GM19455 (cell line): ENCODE results near the gene LSM3.

ENCODE experiments used
- ATAC-seq: cut with Tn5 transposase; IDR thresholded peaks from one replicate; pipeline ENCODE4 v1.9.1; 2021; ENCODE audit not compliant: unreplicated experiment

LSM3 gene

DNA sequence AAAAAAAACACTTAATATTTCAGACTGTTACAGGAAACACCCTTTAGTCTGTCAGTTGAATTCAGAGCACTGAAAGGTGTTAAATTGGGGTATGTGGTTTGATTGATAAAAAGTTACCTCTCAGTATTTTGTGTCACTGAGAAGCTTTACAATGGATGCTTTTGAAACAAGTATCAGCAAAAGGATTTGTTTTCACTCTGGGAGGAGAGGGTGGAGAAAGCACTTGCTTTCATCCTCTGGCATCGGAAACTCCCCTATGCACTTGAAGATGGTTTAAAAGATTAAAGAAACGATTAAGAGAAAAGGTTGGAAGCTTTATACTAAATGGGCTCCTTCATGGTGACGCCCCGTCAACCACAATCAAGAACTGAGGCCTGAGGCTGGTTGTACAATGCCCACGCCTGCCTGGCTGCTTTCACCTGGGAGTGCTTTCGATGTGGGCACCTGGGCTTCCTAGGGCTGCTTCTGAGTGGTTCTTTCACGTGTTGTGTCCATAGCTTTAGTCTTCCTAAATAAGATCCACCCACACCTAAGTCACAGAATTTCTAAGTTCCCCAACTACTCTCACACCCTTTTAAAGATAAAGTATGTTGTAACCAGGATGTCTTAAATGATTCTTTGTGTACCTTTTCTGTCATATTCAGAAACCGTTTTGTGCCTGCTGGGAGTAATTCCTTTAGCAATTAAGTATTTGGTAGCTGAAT, 35.9 kb upstream of the LSM3 start:
- no peak for ATAC-seq

DNA sequence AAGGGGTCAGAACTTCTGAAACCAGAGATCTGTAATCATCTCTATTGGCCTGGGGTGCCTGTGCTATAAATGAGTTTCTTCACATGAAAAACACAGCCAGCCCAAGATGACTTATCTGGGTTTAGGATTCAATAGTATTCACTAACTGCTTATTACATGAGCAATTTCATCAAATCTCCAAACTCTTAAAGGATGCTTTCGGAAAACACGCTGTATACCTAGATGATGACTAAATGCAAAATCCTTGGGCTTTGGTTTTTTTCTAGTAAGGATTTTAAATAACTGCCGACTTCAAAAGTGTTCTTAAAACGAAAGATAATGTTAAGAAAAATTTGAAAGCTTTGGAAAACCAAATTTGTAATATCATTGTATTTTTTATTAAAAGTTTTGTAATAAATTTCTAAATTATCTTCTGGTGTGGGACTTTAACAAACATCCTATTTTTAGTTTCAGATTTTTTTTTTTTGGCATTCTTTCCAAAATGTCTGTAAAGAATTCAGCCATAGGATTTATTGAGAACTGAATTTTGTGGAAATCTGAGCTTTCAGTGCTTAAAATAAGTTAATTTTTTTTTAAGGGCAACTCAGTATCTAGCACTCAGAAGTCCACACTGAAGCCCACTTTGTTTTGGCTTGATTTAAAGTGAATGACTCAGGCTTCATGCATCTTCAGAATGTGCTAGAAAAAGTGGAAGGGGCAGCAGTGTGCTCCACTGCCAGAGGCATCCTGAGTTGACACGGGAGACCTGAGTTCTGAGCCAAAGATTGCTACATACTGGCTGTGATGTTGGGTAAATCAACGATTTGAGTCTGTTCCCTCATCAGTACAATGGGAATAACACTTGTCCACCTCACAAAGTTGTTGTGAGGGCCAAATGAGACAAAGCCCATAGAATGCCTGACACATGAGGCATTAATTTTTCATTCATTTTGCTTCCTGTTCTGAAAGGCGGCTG, 35.1 kb upstream of the LSM3 start:
- ATAC-seq: no peak

GRCh38 chr3:14144423-14145075, 34.1 kb upstream of the LSM3 start:
- ATAC-seq: peak; percentile 96

DNA sequence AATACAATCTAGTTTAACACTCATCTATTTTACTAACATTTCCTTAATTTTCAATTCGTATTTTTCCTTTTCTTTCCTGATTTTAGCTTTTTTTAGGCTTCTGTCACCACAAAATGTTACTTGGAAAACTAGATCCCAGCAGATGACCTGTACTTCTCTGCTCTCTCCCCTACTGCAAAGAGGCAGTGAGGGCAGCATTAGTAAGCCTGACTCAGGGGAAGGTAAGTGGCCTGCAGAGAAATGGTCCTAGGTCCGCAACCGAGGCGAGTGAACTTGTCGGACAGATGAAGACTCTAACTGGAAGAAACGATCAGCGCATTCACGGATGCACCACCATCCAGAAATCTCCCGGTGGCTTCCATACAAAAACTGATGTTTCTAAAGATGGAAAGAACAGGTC, 33.4 kb upstream of the LSM3 start:
- ATAC-seq: no peak

GRCh38 chr3:14145670-14146380, 32.8 kb upstream of the LSM3 start:
- ATAC-seq: no peak

DNA sequence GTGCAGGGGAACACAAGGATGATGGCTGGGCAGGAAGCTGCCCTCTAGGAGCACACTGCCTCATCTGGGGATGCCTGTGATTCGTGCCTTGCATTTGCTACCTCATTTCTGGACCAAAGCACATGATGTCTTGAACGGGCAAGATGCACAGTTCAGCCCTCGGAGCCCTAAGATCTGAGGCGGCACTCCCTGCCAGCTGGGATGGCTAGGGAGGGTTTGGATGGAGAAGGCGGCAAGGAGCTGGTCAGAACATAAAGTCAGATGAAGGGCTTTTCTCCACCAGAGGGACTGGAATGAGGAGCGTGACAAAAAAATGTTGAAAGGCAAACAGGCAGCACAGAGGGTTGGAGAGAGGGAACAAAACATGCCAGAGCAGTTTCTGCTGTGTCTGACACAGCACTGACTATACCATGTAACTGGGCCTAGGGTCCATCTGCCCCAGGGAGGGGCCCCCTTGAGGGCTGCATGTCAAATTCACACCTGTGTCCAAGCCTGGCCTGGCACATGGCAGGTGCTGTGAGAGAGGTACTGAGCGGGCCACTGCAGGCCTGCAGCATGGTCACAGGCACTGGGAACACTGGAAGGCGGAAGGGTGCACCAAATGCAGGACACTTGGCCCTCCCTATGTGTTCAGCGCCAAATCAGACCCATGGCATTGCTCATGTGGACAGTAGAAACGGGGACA, 32.1 kb upstream of the LSM3 start:
- no peak for ATAC-seq

GRCh38 chr3:14147066-14147435, 31.6 kb upstream of the LSM3 start:
- no peak for ATAC-seq

DNA sequence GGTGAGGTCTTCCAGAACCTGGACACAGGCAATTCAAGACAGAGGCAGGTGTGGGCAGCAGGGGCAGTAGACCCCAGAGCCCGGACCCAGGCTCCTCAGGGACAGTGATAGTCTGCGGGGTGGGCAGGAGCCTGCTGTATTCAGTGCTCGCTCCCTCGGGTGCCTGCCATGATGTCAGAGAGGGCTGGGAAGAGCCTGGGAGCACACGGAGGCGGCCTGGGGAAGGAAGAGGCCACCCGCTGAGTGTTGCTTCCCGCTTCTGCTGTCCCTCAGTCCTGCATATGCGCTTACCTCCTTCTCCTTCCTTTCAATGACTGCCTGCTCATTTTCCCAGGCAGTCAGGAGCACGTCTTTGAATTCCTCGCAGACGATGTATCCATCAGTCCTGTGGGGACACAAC, 31.0 kb upstream of the LSM3 start:
- ATAC-seq: no peak

GRCh38 chr3:14148041-14148985, 30.3 kb upstream of the LSM3 start:
- ATAC-seq: no peak

- no peak for ATAC-seq
These were observed 28.5 kb upstream of the LSM3 start for GRCh38 chr3:14150078-14150477.

DNA sequence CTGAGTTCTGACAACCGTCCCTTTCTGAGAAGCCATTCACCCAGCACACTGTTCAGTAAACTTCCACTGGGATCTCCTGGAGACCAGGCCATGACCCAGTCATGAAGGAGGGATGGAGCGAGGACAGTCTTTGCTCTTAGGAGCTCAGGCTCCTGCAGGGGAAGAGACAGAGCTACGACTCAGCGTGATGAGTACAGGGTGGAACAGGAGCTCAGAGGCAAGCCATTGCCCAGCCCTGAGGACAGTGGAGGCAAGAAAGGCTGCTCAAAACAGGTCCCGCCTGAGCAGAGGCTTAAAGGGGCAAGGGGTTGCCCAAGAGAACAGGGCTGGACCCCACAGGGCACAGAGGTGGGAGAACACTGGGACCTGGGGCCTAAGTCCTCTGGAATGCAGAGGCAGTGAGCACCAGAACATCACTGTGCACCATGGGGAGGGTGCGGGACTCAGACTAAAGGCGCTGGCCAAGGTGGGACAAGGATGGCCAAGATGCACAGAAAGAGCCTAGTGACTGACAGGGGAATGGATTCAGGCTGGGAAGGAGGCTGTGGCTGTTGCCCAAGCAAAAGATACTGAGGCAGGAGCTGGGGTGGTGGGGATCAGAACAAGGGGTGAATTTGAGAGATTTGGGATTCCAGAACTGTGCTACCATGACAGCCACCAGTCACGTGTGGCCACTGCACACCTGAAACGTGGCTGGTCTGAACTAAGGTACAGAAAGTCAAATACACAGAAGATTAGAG, 28.0 kb upstream of the LSM3 start:
- no peak for ATAC-seq

- ATAC-seq: no peak
These were observed 27.0 kb upstream of the LSM3 start for GRCh38 chr3:14151471-14152083.

DNA sequence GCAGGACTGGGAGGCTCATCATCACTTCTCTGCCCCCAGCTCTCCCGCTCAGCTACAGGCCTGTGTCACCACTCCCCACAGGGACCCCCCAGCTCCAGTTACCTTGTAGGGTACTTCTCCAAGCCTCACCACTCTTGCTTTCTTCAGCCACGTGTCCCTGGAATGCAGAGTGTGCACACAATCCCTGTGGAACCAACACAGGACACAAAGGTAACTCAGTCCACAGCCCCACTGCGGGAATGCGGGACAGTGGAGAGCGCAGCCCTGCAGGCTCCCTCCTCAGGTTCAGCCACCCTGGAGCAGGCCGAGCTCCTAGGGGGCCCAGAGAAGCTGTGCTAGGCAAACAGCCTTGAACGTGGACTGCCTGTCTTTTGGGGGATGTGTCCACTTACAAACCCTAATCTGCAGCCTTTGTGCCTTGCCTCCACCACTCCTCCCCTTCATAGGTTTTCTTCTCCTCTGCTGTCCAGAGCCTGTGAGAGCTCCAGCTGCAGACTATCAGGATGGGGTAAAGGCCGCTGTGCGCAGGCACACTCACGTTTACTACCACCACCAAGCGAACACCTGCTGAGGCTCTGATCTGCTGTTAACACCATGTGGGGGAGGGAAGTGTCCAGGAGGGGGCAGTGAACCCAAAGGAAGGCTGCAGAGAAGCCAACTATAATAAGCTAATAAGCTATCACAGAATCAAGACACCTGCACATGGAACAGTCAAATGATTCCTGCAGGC, 26.2 kb upstream of the LSM3 start:
- no peak for ATAC-seq

- ATAC-seq: no peak
These were observed 25.7 kb upstream of the LSM3 start for GRCh38 chr3:14152963-14153355.

GRCh38 chr3:14153663-14154062, 25.0 kb upstream of the LSM3 start:
- no peak for ATAC-seq

DNA sequence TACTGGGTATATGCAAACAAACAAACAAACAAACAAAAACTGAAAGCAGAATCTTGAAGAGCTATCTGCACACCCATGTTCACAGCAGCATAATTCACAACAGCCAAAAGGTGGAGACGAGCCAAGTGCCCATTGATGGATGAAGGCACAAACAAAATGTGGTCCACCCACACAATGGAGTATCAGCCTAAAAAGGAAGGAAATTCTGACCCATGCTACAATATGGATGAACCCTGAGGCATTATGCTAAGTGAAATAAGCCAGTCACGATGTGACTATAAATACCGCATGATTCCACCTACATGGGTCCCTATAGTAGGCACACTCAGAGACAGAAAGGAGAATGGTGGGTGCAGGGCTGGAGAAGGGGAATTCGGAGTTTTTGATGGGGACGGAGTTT, 24.3 kb upstream of the LSM3 start:
- no peak for ATAC-seq

DNA sequence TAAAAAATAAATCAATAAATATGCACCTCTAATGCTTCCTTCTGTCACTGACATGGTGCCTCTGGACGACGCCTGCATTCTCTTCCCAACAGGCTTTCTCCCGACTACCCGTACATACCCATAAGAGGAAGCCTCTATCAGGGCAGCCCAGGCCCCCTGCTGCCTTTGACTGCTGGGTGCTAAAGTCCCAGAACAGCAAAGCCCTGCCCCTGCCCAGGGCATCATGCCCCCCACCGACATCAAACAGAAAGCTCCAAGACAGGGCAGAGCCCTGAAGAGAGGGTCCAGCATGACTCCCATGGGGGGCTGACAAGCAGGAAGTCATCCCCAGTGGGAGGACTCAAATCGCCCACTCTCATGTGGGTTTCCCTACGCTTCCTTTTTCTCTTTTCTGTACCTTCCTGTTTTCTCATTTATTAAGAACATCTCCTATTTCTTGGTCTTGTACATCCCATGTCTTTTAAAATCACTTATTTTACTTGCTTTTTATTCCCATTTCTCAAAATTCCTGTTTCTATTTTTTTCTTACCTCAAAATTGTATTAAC, 23.6 kb upstream of the LSM3 start:
- ATAC-seq: no peak
